H1 (cell line): ENCODE measurements around the gene COPS2. TPM values are rescaled to one million over a fixed set of nuclear protein-coding genes. Genes with fewer than 3 reads are reported as not detected.

Source experiments
- CTCF ChIA-PET: fragments of 300-600 bp; sonication (Branson Sonifier 250); formaldehyde crosslinking; loops from one replicate; lab custom pipeline; 2021; ENCODE audit not compliant: partially characterized antibody; lab: Charles Lee
- POLR2A ChIA-PET: fragments of 300-600 bp; sonication (Branson Sonifier 250); formaldehyde crosslinking; loops from one replicate; lab custom pipeline; 2021; ENCODE audit warnings: inconsistent platforms; ENCODE audit not compliant: partially characterized antibody; lab: Charles Lee
- DNase-seq, 2 experiments: peaks; one replicate each; pipeline versions ENCODE4 v3.0.0 to v3.0.0-alpha.2; 2010 to 2022; ENCODE audit warnings: low spot score in 2 of 2, low read depth in 1 of 2, mixed read lengths in 1 of 2
- FAIRE-seq: peaks from 2 replicates; lab custom pipeline; 2011; peaks lifted over from hg19 to GRCh38; lab: Jason Lieb, UNC
- H2AFZ ChIP-seq: 2 replicates; pipeline ENCODE4 v1.8.1; 2012; ENCODE audit warnings: low read length, inconsistent platforms
- H2AK5ac ChIP-seq: 2 replicates; pipeline ENCODE4 v1.6.1; 2013; ENCODE audit warnings: low read depth, low read length
- H2BK120ac ChIP-seq: replicated peaks from 2 replicates; pipeline ENCODE3; 2013; ENCODE audit warnings: low read depth, low read length, inconsistent platforms
- H2BK12ac ChIP-seq: 2 replicates; pipeline ENCODE4 v1.6.1; 2013; ENCODE audit warnings: low read depth, low read length
- H2BK15ac ChIP-seq: 2 replicates; pipeline ENCODE4 v1.6.1; 2013; ENCODE audit warnings: low read length
- H2BK20ac ChIP-seq: 2 replicates; pipeline ENCODE4 v1.6.1; 2013; ENCODE audit warnings: low read length
- H2BK5ac ChIP-seq: 2 replicates; pipeline ENCODE4 v1.6.1; 2013; ENCODE audit warnings: low read depth, low read length
- H3K14ac ChIP-seq: 2 replicates; pipeline ENCODE4 v1.6.1; 2013; ENCODE audit warnings: inconsistent platforms; ENCODE audit not compliant: insufficient read length
- H3K18ac ChIP-seq: 2 replicates; pipeline ENCODE4 v1.6.1; 2013; ENCODE audit warnings: low read length; ENCODE audit errors: extremely low read depth
- H3K23ac ChIP-seq: 2 replicates; pipeline ENCODE4 v1.6.1; 2013; ENCODE audit warnings: inconsistent platforms; ENCODE audit not compliant: insufficient read length
- H3K23me2 ChIP-seq: 2 replicates; pipeline ENCODE4 v1.6.1; 2013; ENCODE audit warnings: low read depth, low read length
- H3K27ac ChIP-seq: 2 replicates; pipeline ENCODE4 v1.6.1; 2011; ENCODE audit warnings: low read depth, low read length, inconsistent platforms
- H3K27me3 ChIP-seq, 4 experiments: replicated peaks in 1 of 4; 1 replicate in 1 of 4; 2 replicates in 3 of 4; pipeline versions ENCODE4 v1.6.1 to v1.8.1; 2011 to 2013; ENCODE audit warnings: low read length in 3 of 4, mild to moderate bottlenecking in 3 of 4, inconsistent platforms in 2 of 4, mixed read lengths in 2 of 4, moderate library complexity in 1 of 4; ENCODE audit not compliant: control insufficient read depth in 3 of 4, insufficient read depth in 3 of 4; ENCODE audit errors: extremely low read depth in 1 of 4
- H3K36me3 ChIP-seq, 4 experiments: 2 replicates each; pipeline versions ENCODE4 v1.6.1 to v1.8.1; 2011 to 2013; ENCODE audit warnings: mild to moderate bottlenecking in 4 of 4, low read length in 3 of 4, moderate library complexity in 2 of 4, control low read depth in 1 of 4, inconsistent platforms in 1 of 4; ENCODE audit not compliant: insufficient read depth in 4 of 4, control insufficient read depth in 2 of 4
- H3K4ac ChIP-seq: replicated peaks from 2 replicates; pipeline ENCODE3; 2013; ENCODE audit warnings: low read length, low read depth, mixed read lengths, inconsistent platforms; ENCODE audit not compliant: insufficient read length
- H3K4me1 ChIP-seq, 4 experiments: replicated peaks in 1 of 4; 1 replicate in 1 of 4; 2 replicates in 3 of 4; pipeline versions ENCODE4 v1.6.1 to v1.8.1; 2011 to 2013; ENCODE audit warnings: low read length in 3 of 4, inconsistent platforms in 2 of 4, mixed read lengths in 1 of 4; ENCODE audit not compliant: insufficient read depth in 4 of 4, control insufficient read depth in 3 of 4
- H3K4me2 ChIP-seq, 2 experiments: 2 replicates each; pipeline versions ENCODE4 v1.6.1 to v1.8.1; 2011 to 2013; ENCODE audit warnings: low read depth in 2 of 2, low read length in 2 of 2, control low read depth in 1 of 2, inconsistent platforms in 1 of 2, mild to moderate bottlenecking in 1 of 2; ENCODE audit not compliant: insufficient read depth in 1 of 2
- H3K4me3 ChIP-seq, 4 experiments: fragments of 200-600, 300-600 bp in 1 of 4; sonication (generic), shearing (Covaris generic), sonication (Bioruptor Twin) in 1 of 4; 2 replicates each; pipeline versions ENCODE4 v1.5.1 to v1.8.1; 2011 to 2016; ENCODE audit warnings: low read length in 4 of 4, low read depth in 3 of 4, control low read depth in 2 of 4, inconsistent platforms in 2 of 4, mild to moderate bottlenecking in 2 of 4, mixed read lengths in 1 of 4, moderate library complexity in 1 of 4; ENCODE audit not compliant: insufficient read depth in 2 of 4; ENCODE audit errors: extremely low read depth in 1 of 4
- H3K56ac ChIP-seq: replicated peaks from 2 replicates; pipeline ENCODE3; 2013; ENCODE audit warnings: low read depth, mild to moderate bottlenecking, mixed read lengths, low read length, inconsistent platforms; ENCODE audit not compliant: insufficient read length
- H3K79me1 ChIP-seq: 2 replicates; pipeline ENCODE4 v1.6.1; 2013; ENCODE audit warnings: low read depth, low read length, control low read depth
- H3K79me2 ChIP-seq, 2 experiments: 2 replicates each; pipeline versions ENCODE4 v1.6.1 to v1.8.1; 2012 to 2013; ENCODE audit warnings: low read length in 2 of 2, mild to moderate bottlenecking in 2 of 2, inconsistent platforms in 1 of 2; ENCODE audit not compliant: insufficient read depth in 2 of 2, control insufficient read depth in 1 of 2
- H3K9ac ChIP-seq, 4 experiments: replicated peaks in 1 of 4; 1 replicate in 1 of 4; 2 replicates in 3 of 4; pipeline versions ENCODE4 v1.6.1 to v1.8.1; 2011 to 2013; ENCODE audit warnings: low read depth in 3 of 4, low read length in 3 of 4, control low read depth in 2 of 4, mild to moderate bottlenecking in 2 of 4, moderate library complexity in 2 of 4, inconsistent platforms in 1 of 4; ENCODE audit errors: extremely low read depth in 1 of 4
- H3K9me3 ChIP-seq, 2 experiments: 2 replicates each; pipeline versions ENCODE4 v1.6.1 to v1.8.1; 2012 to 2013; ENCODE audit warnings: mild to moderate bottlenecking in 2 of 2, moderate library complexity in 2 of 2, control low read depth in 1 of 2, inconsistent platforms in 1 of 2, low read depth in 1 of 2, low read length in 1 of 2, mixed read lengths in 1 of 2; ENCODE audit not compliant: insufficient read depth in 2 of 2
- H4K20me1 ChIP-seq, 2 experiments: replicated peaks in 1 of 2; 2 replicates each; pipeline versions ENCODE3 to v1.8.1; 2011 to 2013; ENCODE audit warnings: inconsistent platforms in 2 of 2, low read length in 2 of 2, mild to moderate bottlenecking in 1 of 2; ENCODE audit not compliant: insufficient read depth in 2 of 2, control insufficient read depth in 1 of 2
- H4K5ac ChIP-seq: 2 replicates; pipeline ENCODE4 v1.6.1; 2013; ENCODE audit warnings: low read length, low read depth, mixed read lengths, inconsistent platforms; ENCODE audit not compliant: insufficient read length
- H4K8ac ChIP-seq: 2 replicates; pipeline ENCODE4 v1.8.0; 2013; ENCODE audit warnings: mild to moderate bottlenecking, moderate library complexity, low read length, inconsistent platforms; ENCODE audit not compliant: insufficient read depth; ENCODE audit errors: extremely low read depth
- H4K91ac ChIP-seq: replicated peaks from 2 replicates; pipeline ENCODE3; 2013; ENCODE audit warnings: low read length, mixed read lengths, inconsistent platforms; ENCODE audit not compliant: insufficient read length
- BCL11A ChIP-seq, 2 experiments: IDR thresholded peaks; one replicate each; pipeline ENCODE4 v1.6.1; 2011; ENCODE audit warnings: low read depth in 2 of 2, low read length in 2 of 2, mild to moderate bottlenecking in 2 of 2
- BRCA1 ChIP-seq: IDR thresholded peaks from 2 replicates; pipeline ENCODE4 v1.6.1; 2012; ENCODE audit warnings: low read depth, low read length, improper control_type of control experiment
- CBX8 ChIP-seq: fragments of 300-800, 300-1000 bp; sonication (generic); IDR thresholded peaks from 2 replicates; pipeline ENCODE4 v1.7.1; 2016; ENCODE audit warnings: low read depth, low read length, borderline replicate concordance
- FOSL1 ChIP-seq: IDR thresholded peaks from 2 replicates; pipeline ENCODE4 v1.6.1; 2011; ENCODE audit warnings: mild to moderate bottlenecking, low read depth, low read length, moderate library complexity; ENCODE audit not compliant: insufficient read depth
- JUN ChIP-seq: IDR thresholded peaks from 2 replicates; pipeline ENCODE4 v1.6.1; 2011; ENCODE audit warnings: low read depth, mild to moderate bottlenecking, improper control_type of control experiment, low read length
- RBBP5 ChIP-seq: IDR thresholded peaks from 2 replicates; pipeline ENCODE4 v1.7.1; 2012; ENCODE audit warnings: low read depth, mild to moderate bottlenecking, inconsistent platforms, low read length, moderate library complexity, borderline replicate concordance
- SUZ12 ChIP-seq: fragments of 200-600 bp; sonication (generic); IDR thresholded peaks from 2 replicates; pipeline ENCODE4 v1.6.1; 2012; ENCODE audit warnings: mild to moderate bottlenecking, inconsistent platforms, low read length, moderate library complexity, mixed read lengths
- TBP ChIP-seq: IDR thresholded peaks from 2 replicates; pipeline ENCODE4 v1.6.1; 2011; ENCODE audit warnings: low read depth, low read length, improper control_type of control experiment
- whole genome bisulfite sequencing, 2 experiments: shearing (Covaris generic) in 1 of 2; methylation state at CpG; one replicate each; pipeline versions ENCODE4 v1.1.6 to v1.1.7; 2013 to 2015; ENCODE audit warnings: low lambda C conversion rate in 2 of 2, mixed read lengths in 2 of 2, inconsistent platforms in 1 of 2, low coverage in 1 of 2, missing lambda C conversion rate in 1 of 2; ENCODE audit not compliant: insufficient replicate concordance in 2 of 2, insufficient coverage in 1 of 2, insufficient read length in 1 of 2; ENCODE audit errors: extremely low coverage in 1 of 2, missing lambda C conversion rate in 1 of 2; 5-methylcytosine and 5-hydroxymethylcytosine counted together
- polyA plus RNA-seq, 7 experiments: library from polyadenylated mRNA; depleted of rRNA in 3 of 7; stranded (reverse) in 5 of 7; unstranded in 2 of 7; fragments of >200 nt in 5 of 7; fragments of 200-250 nt in 2 of 7; gene quantifications; 1 replicate in 5 of 7; 2 replicates in 1 of 7; 4 replicates in 1 of 7; pipeline versions ENCODE4 v1.2.1 to v1.2.3, GENCODE V29; 2011 to 2013; ENCODE audit warnings: missing spikeins in 2 of 7, mixed read lengths in 2 of 7
- total RNA-seq: library from RNA; stranded (reverse); fragmentation: NEBNext Ultra II Directional; extraction: Animal tissue kit (Norgen Biotek cat#: 25700); gene quantifications from 2 replicates; pipeline ENCODE4 v1.2.1, GENCODE V29; 2021

COPS2 gene
- total and polyA plus RNA-seq, 2 of the 8 experiments (the other 6 are each of a cell fraction or from before 2014, with no cell fraction given): 17.7 to 85.1 TPM

DNA sequence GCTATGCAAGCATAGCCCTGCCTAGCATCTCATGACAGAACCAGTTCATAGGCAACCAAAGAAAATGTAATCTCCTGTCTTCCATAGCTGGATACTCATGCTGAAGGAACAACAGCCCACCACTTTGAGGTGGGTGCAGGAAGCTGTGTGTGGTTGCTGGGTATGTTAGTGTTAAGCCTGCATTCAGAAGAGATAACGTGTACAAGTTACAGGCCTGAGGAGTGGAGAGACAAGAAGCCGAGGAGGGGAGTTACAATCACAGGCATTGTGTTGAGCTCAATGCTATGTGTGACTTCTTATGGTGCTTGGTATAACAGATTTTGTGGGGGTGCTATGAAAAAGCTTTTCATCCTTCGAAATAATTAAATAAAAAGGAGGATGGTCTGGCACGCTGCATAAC lies 66.4 kb downstream of the COPS2 start:
- H3K9me3 ChIP-seq: no peaks in the 10 kb centered on the region
- no peaks in the 10 kb centered on the region for H3K79me2 ChIP-seq
- H2BK12ac ChIP-seq: no peak overlapping the region
- ChIA-PET CTCF (interaction anchor here (0.6 to 1.1 kb wide), 2 partner anchors 9 to 135 kb away, joined by 3 read pairs; no protein-coding TSS in a partner anchor), POLR2A (interaction anchor here (0.6 kb wide), 1 partner anchor 28 kb away, joined by 4 read pairs; no protein-coding TSS in a partner anchor)
- no peak overlapping the region for H3K14ac ChIP-seq
- H3K4me2 ChIP-seq: no peak overlapping the region
- no peak for FAIRE-seq
- no peak for DNase-seq
- no peak overlapping the region for H2BK15ac ChIP-seq
- no peak overlapping the region for H2BK5ac ChIP-seq
- WGBS, 2 experiments: 87% methylated on average over 4 of the region's 4 CpGs; no CpG with 5 or more reads in 1 of the 2 experiments
- H3K4ac ChIP-seq: no peak overlapping the region
- no peak overlapping the region for H2BK120ac ChIP-seq
- no peaks in the 10 kb centered on the region for H3K23me2 ChIP-seq
- no peaks in the 10 kb centered on the region for H3K4me1 ChIP-seq
- H3K18ac ChIP-seq: no peak overlapping the region
- H4K5ac ChIP-seq: no peak overlapping the region
- H3K56ac ChIP-seq: no peak overlapping the region
- H3K79me1 ChIP-seq: no peaks in the 10 kb centered on the region
- H4K8ac ChIP-seq: no peak overlapping the region
- no peaks in the 10 kb centered on the region for H4K20me1 ChIP-seq
- H2AFZ ChIP-seq: no peak overlapping the region
- H3K27ac ChIP-seq: no peak overlapping the region
- no peak overlapping the region for H4K91ac ChIP-seq
- H3K27me3 ChIP-seq: no peaks in the 10 kb centered on the region
- H3K36me3 ChIP-seq: no peaks in the 10 kb centered on the region
- H2AK5ac ChIP-seq: no peak overlapping the region
- no peak overlapping the region for H3K9ac ChIP-seq
- no peak overlapping the region for H3K4me3 ChIP-seq
- no peak overlapping the region for H2BK20ac ChIP-seq
- H3K23ac ChIP-seq: no peak overlapping the region
- TF ChIP-seq FOSL1 (no peak), SUZ12 (no peak), CBX8 (no peak), BRCA1 (no peak), RBBP5 (no peak), JUN (no peak), BCL11A (IDR thresholded peaks at IDR 0.05; ENCODE audit: low read depth in 2 of 2, low read length in 2 of 2) (no peak), TBP (no peak)
